ENCODE data around the gene CLCNKB.
"Not testable (repeated sequence)": the region's sequence is repeated elsewhere in the genome, so short reads cannot be mapped to it uniquely, and the experiment has no call there.

CLCNKB gene

DNA sequence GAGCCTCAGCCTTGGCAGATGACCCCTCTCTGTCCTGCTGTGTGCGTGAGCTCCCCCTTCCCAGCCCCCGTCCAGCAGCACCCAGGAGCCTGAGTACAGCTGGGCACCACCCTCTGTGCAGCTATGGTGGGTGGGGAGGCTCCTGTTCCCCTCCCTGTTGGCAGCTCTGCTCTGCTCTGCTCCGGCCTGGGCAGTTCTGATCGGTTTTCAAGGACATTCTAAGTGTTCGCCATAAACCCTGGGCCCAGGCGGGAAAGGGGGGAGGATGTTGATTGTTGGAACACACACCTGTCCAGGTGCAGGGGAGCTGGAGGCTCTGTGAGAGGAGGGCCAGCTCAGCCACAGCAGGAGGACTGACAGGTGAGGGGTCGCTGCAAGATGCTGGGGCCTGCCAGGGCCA lies at the start of gene CLCNKB:
TSS of gene CLCNKB (plus strand) at position 262 of the 400 bp plus-strand sequence. CDS start 711 bp downstream, outside the sequence.
- FAIRE-seq = no peak
- DNase-seq (ENCODE audit: low spot score) = no peak

DNA sequence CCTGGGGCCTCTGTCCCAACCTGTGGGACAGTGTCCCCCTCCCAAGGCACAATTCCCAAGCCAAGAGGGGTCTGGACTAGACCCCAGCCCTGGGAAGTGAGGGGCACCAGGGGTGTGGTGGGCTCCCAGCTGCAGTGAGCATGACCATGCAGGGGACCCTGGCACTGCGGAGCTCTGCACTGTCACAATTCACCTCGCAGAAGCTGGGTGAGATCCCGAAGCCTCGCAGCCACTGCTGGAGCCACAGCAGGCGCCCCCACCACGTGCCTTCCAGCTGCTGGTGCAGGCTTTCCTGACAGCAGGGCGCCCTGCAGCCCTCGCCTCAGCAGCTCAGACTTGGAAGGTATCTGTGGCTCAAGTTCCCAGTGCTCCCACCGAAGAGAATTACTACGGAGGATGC lies 49.5 kb upstream of the CLCNKB start:
- FAIRE-seq = no peak
- no peak for DNase-seq (ENCODE audit: low spot score)

DNA sequence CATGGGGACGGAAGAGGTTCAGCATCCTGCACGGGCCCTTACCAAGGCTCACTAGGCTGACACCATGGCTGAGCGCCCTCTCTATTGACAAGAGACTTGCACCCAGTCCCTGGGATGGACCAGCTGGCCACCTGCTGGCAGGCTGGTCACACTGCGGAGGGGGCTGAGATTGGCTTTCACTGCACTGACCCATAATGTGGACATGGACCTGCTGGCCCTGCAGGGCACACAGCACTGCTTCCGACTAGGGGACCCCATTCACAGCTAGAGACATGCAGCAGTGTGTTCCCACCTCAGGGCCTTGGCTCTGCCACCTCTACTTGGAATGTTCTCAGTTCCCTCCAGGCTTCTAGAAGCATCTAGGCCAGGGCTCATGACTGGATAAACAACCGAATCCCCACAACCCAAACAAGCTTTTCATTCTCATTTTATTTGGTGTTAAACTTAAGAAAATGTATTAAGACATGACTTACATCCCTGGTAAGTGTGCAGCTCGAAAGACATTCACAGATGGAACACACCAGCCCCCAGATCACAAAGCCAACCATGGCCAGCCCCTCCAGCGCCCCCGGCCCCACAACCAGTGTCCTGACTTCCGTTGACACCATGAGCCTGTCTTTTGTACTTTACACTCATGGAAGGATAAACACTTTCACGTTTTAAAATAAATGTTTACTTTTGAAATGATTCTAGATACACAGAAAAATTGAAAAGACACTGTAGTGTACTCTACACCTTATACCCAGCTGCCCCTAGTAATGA lies 48.8 kb upstream of the CLCNKB start:
- DNase-seq (ENCODE audit: low spot score) (peak; percentile 51), FAIRE-seq (no peak)

DNA sequence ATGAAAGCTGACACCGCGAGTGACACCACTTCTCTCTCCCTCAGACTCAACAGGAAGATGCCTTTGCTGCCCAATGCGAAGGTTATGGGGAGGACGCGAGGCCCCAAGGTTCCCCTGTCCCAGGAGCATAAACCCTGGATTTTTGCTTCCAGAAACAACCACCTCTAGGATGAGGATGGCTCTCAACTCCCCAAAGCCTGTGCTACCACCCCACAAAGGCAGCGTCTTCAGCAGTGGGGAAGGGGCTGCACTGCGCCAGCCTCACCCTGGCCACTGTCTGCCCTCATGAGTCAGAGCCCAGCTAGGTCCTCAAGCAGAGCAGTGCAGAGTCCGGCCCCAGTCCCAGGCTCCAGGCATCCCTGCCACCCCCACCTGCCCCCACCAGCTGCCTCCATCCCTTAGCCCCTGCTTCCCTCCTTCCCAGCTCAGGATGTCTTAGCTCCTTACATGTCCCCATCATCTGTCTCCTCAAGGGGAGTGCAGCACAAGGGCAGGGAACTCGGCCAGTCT lies 46.5 kb upstream of the CLCNKB start:
- FAIRE-seq (no peak), DNase-seq (ENCODE audit: low spot score) (no peak)

DNA sequence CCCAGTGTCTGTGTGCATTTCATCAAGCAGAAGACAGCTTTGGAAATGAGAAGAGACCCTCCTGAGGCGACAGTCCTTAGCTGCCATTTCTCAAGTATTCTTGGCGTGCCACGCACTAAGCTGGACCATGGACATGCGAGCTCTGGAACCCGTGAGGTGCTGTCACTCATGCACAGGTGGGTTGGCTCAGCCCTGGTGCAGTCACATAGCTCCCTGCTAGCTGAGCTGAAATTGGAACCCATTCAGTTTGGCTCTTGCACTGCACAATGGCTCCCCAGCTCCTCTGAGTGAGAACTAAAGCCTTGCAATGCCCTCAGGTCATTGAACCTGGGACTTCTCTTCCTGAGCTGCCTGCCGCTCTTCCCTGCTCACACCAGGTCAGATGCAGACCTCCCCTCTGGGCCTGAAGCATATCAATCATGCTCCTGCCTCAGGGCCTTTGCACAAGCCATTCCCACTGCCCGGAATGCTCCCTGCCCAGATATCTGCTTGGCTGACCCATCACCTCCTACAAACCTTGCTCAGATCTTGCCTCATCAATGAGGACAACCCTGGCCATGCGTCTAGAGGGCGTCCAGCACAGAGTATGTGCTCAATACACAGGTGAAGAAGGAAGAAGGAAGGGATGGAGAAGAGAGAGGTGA lies 45.8 kb upstream of the CLCNKB start:
- no peak for DNase-seq (ENCODE audit: low spot score)
- FAIRE-seq = no peak

DNA sequence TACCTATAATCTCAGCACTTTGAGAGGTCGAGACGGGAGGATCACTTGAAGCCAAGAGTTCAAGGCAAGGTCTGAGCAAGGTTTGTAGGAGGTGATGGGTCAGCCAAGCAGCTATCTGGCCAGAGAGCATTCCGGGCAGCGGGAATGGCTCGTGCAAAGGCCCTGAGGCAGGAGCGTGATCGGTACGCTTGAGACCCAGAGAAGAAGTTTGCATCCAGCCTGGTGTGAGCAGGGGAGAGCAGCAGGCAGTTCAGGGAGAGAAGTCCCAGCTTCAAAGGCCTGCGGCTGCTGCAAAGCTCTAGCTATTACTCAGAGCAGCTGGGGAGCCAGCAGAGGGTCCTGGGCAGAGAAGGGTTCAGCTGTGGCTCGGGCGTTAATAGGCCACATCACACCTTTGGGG lies 44.7 kb upstream of the CLCNKB start:
- FAIRE-seq (no peak), DNase-seq (ENCODE audit: low spot score) (no peak)

DNA sequence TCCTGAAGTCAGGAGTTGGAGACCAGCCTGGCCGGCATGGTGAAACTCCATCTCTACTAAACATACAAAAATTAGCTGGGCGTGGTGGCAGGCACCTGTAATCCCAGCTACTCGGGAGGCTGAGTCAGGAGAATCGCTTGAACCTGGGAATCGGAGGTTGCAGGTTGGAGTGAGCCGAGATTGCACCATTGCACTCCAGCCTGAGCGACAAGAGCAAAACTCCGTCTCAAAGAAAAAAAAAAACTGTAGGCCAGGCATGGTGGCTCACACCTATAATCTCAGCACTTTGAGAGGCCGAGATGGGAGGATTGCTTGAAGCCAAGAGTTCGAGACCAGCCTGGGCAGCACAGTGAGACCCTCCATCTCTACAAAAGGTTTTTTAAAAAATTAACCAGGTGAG lies 42.3 kb upstream of the CLCNKB start:
- DNase-seq (ENCODE audit: low spot score); FAIRE-seq: not testable (repeated sequence)

DNA sequence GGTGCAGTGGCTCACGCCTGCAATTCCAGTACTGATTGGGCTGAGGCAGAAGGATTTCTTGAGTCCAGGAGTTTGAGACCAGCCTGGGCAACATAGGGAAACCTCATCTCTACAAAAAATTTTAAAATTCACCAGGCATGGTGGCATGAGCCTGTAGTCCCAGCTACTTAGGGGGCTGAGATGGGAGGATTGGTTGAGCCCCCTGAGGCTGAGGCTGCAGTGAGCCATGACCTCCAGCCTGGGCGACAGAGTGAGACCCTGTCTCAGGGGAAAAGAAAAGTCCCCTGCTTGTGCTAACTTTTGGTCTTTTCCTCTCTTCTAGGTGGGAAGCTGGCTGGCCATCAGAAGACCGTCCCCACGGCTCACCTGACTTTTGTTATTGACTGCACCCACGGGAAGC lies 38.0 kb upstream of the CLCNKB start:
- no peak for DNase-seq (ENCODE audit: low spot score)
- FAIRE-seq = no peak

DNA sequence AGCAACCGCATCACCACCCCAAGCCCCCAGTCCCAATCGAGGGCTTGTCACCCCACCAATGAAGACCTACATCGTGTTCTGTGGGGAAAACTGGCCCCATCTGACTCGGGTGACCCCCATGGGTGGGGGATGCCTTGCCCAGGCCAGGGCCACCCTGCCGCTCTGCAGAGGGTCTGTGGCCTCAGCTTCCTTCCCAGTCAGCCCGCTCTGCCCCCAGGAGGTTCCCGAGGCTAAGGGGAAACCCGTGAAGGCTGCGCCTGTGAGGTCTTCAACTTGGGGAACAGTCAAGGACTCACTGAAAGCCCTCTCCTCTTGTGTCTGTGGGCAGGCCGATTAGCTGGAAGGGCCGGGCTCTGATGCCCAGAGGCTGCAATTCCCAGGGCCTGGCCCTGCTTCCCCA lies 37.6 kb upstream of the CLCNKB start:
- FAIRE-seq (no peak), DNase-seq (ENCODE audit: low spot score) (no peak)

DNA sequence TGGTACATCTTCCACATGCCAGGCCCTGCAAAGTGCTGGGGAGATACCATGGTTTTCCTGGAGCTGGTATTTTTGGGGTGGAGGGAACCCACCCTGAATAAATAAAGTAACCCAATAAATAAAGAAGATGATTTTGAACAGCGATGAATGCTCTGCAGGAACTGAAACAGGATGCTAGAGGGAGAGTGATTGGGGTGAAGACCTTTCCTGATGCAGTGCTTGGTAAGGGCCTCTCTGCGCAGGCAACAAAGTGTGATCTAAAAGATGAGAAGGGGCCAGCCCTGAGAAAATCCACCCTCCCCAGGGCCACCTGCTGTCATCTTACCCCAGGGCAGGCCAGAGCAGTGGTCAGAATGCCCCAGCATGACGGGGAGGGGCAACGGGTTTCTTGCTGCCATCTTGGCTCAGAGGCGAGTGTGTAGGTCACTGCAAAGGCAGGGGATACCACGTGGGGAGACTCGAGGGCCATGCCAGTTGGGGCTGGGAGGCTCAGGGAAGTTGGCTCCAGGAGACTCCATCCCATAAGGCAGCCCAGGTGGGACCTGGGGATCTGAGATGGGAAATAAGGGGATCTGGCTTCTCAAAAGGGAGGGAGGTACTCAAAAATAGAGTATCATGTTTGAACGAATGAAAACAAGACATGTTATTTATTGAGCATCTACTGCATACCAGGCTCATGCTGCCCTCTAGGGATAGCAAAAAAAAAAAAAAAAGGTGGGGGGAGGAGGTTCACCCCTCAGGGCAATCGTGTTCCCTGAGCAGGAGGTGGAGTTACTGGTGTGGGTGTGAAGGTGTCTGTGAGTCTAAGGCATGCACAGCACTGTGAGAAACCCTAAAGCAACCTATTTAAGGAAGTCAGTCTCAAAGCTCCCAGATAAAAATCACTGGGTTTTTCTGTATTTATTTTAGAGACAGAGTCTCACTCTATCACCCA lies 36.8 kb upstream of the CLCNKB start:
- FAIRE-seq = no peak
- peak; percentile 11 for DNase-seq (ENCODE audit: low spot score)

DNA sequence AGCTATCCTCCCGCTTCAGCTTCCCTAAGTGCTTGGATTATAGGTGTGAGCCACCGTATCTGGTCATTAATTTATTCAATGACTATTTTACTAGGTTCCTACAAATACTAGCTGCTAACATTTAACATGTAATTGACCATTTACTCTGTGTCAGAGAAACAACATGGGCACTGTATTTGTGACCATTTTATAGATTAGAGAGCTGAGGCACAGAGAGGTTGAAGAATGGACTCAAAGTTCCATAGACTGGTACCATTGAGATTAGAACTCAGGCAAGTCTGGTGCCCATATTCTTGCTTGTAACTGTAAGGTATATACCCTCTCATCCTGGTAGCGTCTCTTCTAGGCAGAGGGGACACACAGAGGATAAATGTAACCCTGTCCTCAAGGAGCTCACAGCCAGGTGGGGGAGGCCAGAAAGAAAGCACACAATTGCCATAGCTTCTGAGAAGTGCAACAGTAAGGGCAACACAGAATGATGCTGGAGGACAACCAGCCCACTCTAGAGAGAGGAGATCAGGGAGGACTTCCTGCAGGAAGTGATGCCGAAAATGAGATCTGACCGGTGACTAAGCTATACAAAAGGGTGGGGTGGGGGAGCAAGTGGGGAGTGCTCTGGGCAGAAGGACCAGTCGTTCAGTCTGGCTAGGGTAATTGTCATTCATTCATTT lies 35.8 kb upstream of the CLCNKB start:
- DNase-seq (ENCODE audit: low spot score) (no peak), FAIRE-seq (no peak)

DNA sequence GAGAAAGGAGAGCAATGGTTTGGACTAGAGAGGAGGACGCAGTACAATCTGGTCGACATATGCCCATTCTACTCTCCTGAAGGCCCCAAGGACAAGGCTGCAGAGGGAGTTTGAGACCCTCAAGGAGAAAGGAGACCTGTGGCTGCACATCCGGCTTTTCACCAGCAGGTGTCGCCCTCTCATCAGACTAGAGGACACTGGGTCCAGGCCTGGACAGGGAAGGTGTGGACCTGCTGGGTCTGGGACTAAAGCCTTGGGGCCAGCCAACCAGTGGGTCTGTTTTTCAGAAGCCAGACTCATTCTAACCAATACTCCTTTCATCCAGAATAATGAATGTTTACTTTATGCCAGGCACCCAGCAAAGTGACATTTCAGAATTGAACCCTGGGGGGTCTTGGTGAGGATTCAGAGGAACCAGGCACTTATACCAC lies 34.5 kb upstream of the CLCNKB start:
- DNase-seq (ENCODE audit: low spot score) = peak; percentile 46
- no peak for FAIRE-seq

DNA sequence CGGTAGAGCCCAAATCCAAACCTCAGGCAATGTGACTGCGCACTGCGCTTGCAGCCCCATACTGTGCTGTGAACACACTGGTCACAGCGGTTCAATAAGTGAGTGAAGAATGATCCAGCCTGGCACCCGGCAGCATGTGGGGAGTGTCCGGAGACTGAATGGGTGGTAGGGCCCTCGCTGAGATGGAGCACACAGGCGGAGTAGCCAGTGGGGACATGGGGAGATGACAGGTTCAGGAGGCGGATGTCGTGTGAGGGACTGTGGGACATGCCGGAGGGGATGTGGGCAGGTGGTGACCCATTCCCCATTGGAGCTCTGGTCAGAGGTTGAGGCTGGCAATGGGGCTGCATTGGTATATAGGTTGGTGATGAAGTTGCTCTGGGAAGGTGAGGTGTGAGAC lies 33.9 kb upstream of the CLCNKB start:
- no peak for DNase-seq (ENCODE audit: low spot score)
- no peak for FAIRE-seq

DNA sequence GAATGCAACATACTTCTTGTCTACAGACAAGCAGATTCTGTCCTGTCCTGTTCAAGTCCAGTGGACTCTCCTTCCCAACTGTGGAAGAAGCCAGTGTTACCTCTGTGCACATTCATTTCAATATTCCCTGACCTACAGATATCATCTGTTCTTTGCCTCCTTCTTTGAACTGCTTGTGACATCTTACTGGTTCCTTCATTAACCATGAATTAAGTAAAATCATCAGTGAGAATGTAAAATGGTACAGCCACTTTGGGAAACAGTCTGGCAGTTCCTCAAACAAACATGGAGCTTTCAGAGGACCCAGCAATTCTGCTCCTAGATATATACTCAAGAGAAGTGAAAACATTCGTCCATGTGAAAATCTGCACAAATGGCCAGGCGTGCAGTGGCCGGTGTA lies 32.7 kb upstream of the CLCNKB start:
- no peak for DNase-seq (ENCODE audit: low spot score)
- no peak for FAIRE-seq

DNA sequence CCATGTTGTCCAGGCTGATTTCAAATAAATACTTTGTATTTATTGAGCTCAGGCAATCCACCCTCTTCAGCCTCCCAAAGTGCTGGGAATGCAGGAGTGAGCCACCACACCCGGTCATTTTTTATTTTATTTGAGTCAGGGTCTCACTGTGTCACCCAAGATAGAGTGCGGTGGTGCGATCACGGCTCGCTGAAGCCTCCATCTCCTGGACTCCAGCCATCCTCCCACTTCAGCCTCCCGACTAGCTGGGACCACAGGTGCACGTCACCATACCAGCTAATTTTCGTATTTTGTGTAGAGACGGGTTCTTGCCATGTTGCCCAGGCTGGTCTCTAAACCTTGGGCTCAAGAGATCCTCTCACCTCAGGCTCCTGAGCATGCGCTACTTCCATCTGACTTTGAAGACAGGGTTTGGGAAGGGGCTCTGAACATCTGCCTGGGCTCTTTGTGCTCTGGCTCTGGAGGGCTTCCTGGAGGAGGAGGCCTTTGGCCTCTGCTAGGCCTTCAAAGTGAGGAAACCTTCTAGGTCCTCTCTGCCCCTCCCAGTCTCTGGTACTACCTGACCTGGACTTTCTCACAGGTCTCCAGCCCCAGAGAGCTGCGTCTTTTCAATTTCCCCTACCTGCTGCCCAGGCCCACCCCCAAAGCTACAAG lies 31.5 kb upstream of the CLCNKB start:
- FAIRE-seq = no peak

DNA sequence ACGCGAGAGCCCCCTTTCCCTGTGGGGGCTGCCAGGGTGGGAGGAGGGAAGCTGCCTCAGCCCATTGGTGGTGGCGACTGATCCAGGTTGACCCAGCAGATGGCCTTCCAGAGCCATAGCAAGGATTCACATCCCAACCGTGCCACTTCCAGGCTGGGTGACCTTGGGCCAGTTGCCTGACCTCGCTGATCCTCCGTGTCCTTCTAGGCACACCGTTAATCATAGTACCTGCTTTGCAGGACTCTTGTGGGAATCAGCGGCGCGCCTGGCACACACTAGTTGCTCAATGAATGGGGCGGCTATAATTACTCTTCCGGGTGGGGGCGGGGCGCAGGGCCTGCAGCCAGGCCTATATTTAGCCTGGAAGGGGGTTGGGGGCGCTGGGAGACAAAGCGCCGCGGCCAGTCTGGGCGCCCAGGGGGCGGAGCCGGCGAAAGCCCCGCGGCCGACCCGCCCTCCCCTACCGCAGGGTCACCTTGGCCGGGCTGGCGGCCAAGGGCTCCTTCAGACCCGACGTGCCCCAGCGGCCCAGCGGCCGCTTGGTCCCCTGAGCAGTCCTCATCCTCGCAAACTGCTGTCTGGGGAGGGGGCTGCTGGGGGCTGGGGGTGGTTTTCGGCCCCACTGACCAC lies 30.9 kb upstream of the CLCNKB start:
- DNase-seq (ENCODE audit: low spot score) (peak; percentile 41), FAIRE-seq (no peak)

More for the DNA sequence above, 31.5 kb upstream of the CLCNKB start:
- no peak for DNase-seq (ENCODE audit: low spot score)

DNA sequence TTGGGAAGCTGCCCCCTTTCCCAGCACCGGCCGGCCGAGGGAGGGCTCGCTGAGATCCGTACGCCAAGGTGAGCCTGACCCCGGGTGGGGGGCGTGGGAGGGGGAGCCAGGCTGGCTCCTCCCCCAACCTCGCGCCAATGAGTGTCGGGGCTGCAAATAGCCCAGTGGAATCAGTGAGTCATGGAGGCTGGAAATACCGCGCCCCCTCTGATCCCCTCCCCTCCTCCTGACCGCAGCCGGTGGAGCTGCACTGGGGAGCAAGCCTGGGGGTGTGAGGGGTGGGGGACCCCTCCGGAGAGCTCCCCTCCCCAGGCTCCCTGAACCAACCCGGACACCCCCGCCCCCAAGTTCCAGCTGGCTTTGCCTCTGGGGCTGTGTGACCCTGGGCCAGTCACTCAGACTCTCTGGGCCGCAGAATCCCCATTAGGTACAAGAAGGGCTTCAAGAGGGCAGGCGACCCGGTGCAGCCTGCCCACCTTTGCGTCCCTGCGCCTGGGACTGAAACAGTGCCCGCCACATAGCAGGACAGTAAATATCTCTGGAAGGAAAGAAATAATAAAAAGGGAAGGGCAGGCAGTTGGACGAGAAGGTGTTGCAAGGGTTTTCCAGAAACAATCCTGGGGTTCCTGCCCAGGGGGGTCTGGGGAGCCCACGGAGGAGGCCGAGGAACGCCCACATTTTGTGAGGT lies 30.2 kb upstream of the CLCNKB start:
- peak; percentile 25 for DNase-seq (ENCODE audit: low spot score)
- no peak for FAIRE-seq

DNA sequence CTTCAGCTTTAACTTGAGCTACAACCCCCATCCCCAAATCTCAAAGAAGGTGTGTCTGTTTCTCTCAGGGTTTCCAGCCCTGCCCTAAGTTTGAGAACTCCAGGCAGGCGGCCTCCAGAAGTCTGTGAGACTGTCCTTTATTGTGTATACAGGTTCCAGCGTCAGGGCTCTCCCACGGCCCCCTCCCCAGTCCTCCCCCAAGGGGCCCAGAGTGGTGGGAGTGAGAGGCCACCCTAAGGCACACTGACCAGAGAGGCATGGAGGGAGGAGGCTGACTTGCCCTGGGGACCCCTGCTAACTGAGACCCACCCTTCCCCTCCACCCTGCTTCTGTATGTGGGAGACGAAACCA lies 29.7 kb upstream of the CLCNKB start:
- FAIRE-seq = no peak
- DNase-seq (ENCODE audit: low spot score) = no peak
